IPS DF 6.9 (cell line): ENCODE data around the gene PIWIL4.

Experiments
- DNase-seq: peaks from one replicate; pipeline ENCODE4 v3.0.0-alpha.2; 2013; ENCODE audit warnings: low read depth, low spot score
- H3K27ac ChIP-seq: one replicate; pipeline ENCODE4 v1.5.1; 2013; ENCODE audit warnings: low read length, control low read depth
- H3K27me3 ChIP-seq: 2 replicates; pipeline ENCODE4 v1.6.1; 2013; ENCODE audit warnings: mild to moderate bottlenecking, low read length; ENCODE audit not compliant: control insufficient read depth, insufficient read depth
- H3K36me3 ChIP-seq: 2 replicates; pipeline ENCODE4 v1.6.1; 2013; ENCODE audit warnings: low read length; ENCODE audit not compliant: control insufficient read depth, insufficient read depth
- H3K4me1 ChIP-seq: 2 replicates; pipeline ENCODE4 v1.6.1; 2013; ENCODE audit warnings: low read length; ENCODE audit not compliant: control insufficient read depth, insufficient read depth
- H3K4me3 ChIP-seq: 2 replicates; pipeline ENCODE4 v1.5.1; 2013; ENCODE audit warnings: mild to moderate bottlenecking, low read length
- H3K9me3 ChIP-seq: 2 replicates; pipeline ENCODE4 v1.6.1; 2013; ENCODE audit warnings: low read length, inconsistent platforms; ENCODE audit not compliant: control insufficient read depth, insufficient read depth
- WGBS: extraction: QIAGEN DNeasy Blood & Tissue Kit; methylation state at CpG from one replicate; pipeline ENCODE4 v1.1.7; 2013; ENCODE audit warnings: mixed read lengths, missing lambda C conversion rate; ENCODE audit not compliant: insufficient read length, insufficient coverage; 5-methylcytosine and 5-hydroxymethylcytosine counted together

Gene PIWIL4

DNA sequence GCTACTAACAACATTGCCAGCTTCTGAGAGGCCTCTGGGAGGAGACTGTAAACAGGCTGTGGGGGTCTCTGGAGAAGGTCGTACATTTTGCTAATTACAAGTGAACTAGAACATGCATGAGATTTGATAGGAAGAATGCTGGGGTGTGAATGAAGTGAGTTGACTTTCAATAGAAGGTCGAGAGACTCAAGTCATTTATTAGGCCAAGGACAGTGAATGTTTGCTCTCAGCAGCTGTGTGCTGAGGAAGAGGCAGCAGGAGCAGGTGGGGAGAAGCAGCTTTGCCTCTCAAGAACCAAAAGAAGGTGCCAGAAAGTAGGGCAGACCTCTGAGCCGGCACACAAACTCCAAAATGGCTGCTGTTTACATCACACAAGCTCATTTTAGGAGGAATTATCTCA is 91.7 kb downstream of the PIWIL4 start:
- no peaks in the 10 kb centered on the region for H3K27me3 ChIP-seq
- WGBS: no CpG with 5 or more reads among the region's 3 CpGs
- H3K4me1 ChIP-seq: peaks cover 6% of the 10 kb centered on the region; the same call in 1 of the 2 replicates
- no peaks in the 10 kb centered on the region for H3K9me3 ChIP-seq
- DNase-seq: no peak
- H3K36me3 ChIP-seq: peaks cover 5% of the 10 kb centered on the region; the same call in 1 of the 2 replicates
- H3K27ac ChIP-seq: no peak overlapping the region
- no peak overlapping the region for H3K4me3 ChIP-seq

DNA sequence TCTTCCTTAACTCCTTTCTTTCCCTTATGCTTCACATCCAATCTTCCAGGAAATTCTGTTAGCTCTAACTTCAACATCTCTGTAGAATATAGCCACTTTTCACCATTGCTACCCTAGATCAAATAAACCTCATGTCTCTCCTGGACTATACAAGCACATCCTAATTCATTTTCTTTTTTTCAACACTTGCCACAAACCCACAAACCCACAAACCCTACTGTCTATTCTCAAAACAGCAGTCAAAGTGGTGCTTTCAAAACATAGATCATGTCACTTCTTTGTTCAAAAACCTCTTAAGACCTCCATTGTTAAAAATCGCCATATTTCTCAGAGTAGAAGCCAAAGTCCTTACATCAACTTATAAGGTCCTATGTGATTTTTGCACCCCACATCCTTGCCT is 94.3 kb downstream of the PIWIL4 start:
- no peak overlapping the region for H3K4me3 ChIP-seq
- peaks cover 5% of the 10 kb centered on the region; the same call in 1 of the 2 replicates for H3K36me3 ChIP-seq
- no peaks in the 10 kb centered on the region for H3K27me3 ChIP-seq
- H3K27ac ChIP-seq: no peak overlapping the region
- H3K4me1 ChIP-seq: peaks cover 6% of the 10 kb centered on the region
- DNase-seq: no peak
- no CpG with 5 or more reads among the region's 1 CpG for WGBS
- H3K9me3 ChIP-seq: no peaks in the 10 kb centered on the region

DNA sequence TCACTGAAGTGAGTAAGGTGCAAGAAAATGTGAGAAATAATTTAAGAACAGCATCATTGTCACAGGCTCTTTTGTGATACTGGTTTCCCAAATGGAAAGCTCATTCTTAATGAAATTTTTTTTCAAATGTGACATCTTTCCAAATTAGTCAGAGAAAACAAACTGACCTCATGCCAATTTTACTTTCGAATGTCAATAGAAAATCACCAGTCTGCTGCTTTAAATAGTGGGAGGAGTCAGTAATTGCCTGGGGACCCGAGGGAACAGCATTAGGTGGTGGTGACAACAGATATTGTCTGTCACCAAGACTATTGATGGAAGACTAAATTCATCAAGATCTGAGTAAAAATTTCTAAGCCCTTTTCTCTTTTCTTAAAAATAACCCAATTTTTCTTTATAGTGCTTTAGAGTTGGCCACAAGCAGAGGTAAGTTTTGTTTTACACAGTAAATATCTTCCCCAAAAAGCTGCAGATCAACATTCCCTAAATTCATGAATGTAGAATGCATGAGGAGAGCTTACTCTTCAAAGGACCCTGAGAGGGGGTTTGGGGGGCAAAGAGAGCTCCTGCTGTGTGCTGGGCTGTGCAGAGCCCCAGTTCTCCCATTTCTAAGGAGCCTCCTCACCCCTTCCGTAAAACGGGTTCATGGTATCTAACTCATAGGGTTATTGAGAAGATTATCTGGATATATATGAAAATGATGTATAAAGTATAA is 95.1 kb downstream of the PIWIL4 start:
- DNase-seq: no peak
- H3K36me3 ChIP-seq: peaks cover 4% of the 10 kb centered on the region; the same call in 1 of the 2 replicates
- no peak overlapping the region for H3K27ac ChIP-seq
- H3K27me3 ChIP-seq: no peaks in the 10 kb centered on the region
- peaks cover 3% of the 10 kb centered on the region for H3K4me1 ChIP-seq
- no peak overlapping the region for H3K4me3 ChIP-seq
- no CpG with 5 or more reads among the region's 4 CpGs for WGBS
- no peaks in the 10 kb centered on the region for H3K9me3 ChIP-seq

DNA sequence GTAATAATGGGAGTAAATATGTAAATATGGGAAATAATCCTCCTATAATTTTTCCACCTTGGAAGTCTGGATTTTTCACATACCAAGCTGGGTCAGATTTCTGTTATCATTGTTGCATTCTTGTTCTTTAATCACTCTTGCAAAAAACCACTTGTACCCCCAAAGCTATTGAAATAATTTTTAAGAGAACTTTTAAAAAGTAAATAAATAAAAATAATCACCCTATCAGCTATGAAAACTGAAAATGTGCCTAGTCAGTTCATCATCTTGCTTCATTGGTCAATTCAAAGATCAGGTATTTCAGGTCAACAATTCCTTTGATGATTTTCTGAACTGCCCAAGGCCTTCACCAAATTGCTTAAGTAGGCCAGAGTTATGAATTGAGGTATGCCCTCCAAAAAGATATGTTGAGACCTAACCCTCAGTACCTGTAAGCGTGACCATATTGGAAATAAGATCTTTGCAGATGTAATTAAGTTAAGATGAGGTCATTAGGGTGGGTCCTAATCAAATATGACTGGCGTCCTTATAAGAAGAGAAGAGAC is 95.8 kb downstream of the PIWIL4 start:
- Histone ChIP-seq H3K27me3 (no peaks in the 10 kb centered on the region), H3K4me1 (no peaks in the 10 kb centered on the region; the same call in 1 of the 2 replicates), H3K4me3 (no peak overlapping the region), H3K9me3 (no peaks in the 10 kb centered on the region), H3K27ac (no peak overlapping the region), H3K36me3 (no peaks in the 10 kb centered on the region; the same call in 1 of the 2 replicates)
- no peak for DNase-seq
- WGBS: no CpG with 5 or more reads among the region's 2 CpGs

DNA sequence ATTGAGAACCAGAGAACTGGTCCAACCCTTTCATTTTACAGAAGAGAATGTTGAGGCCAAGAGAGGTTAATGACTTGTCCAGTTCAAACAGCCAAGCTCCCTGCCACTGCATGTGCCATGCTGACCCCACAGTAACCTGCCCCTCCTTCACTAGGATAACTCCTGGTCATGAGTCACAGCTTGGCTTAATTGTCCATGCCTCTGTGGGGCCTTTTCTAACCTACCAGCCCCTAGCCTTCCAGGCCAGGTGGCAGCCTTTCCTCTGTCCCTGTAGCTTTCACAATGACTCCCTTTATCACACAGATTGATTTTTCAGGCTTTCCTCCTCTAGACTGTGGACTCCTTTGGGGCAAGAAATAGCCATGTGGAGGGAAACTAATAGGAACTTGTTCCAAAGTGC is 97.2 kb downstream of the PIWIL4 start:
- no peak overlapping the region for H3K4me3 ChIP-seq
- DNase-seq: no peak

DNA sequence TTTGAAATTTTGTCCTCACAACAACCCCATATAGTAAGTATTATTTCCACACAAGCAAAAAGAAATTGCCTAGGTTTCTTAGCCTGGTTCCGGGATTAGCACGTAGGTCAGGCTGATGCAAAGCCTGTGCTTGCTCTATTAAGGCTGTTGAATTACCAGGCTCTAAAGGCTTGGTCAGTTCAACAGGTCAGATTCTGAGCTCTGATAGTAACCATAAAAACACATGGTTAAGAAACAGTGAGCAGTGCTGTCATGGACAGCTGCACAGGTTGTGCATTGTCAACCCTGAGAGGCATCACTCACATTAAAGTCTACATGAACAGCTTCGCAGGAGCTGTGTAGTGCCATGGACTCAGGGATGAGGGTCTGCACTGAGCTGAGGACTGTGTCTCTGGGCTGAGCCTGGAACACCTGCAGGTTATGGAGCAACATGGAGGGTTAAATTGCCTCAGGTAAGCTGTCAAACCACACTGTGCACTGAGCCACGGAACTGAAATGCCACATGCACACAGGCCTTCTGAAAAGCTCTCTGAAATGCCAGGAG is 98.0 kb downstream of the PIWIL4 start:
- Histone ChIP-seq H3K36me3 (no peaks in the 10 kb centered on the region; the same call in 1 of the 2 replicates), H3K27me3 (no peaks in the 10 kb centered on the region), H3K4me3 (no peak overlapping the region), H3K9me3 (no peaks in the 10 kb centered on the region), H3K4me1 (no peaks in the 10 kb centered on the region; the same call in 1 of the 2 replicates), H3K27ac (no peak overlapping the region)
- WGBS: no CpG with 5 or more reads among the region's 4 CpGs
- DNase-seq: no peak

More for the DNA sequence above, 97.2 kb downstream of the PIWIL4 start:
- Histone ChIP-seq H3K27me3 (no peaks in the 10 kb centered on the region), H3K27ac (no peak overlapping the region), H3K9me3 (no peaks in the 10 kb centered on the region), H3K4me1 (no peaks in the 10 kb centered on the region; the same call in 1 of the 2 replicates), H3K36me3 (no peaks in the 10 kb centered on the region; the same call in 1 of the 2 replicates)

DNA sequence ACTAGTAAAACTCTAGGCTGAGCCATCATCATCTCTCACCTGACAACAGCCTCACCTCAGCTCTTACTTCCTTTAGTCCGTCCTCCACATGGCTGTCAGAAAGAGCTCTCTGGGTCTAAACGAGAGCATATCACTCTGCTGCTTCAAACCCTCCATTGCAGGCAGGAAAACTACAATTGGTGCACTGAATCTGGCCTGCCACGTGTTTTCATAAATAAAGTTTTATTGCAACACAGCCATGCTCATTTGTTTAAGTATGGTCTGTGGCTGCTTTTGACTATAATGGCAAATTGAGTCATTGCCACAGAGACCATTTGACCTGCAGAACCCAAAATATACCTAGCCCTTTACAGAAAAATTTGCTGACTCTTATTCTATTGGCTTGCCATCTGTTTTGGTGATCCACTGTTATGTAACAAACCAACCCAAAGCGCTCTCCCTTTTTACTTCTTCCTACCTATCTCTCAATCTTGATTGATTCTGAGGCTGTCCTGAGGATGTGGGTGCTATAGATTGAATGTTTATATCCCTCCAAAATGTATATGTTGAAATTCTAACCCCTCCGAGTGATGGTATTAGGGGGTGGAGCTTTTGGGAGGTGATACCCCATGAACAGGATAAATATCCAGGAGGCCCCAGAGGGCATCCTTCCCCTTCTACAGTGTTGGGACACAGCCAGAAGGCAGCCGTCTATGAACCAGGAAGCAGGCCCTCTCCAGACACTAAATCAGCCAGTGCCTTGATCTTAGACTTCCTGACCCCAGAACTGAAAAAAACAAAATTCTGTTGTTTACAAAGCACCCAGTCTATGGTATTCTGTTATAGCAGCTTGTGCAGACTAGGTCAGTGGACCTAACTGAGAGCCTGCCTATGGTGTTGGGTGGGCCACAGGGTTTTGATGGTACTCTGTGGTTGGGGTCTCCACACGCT is 99.9 kb downstream of the PIWIL4 start:
- DNase-seq: no peak
- no CpG with 5 or more reads among the region's 7 CpGs for WGBS

DNA sequence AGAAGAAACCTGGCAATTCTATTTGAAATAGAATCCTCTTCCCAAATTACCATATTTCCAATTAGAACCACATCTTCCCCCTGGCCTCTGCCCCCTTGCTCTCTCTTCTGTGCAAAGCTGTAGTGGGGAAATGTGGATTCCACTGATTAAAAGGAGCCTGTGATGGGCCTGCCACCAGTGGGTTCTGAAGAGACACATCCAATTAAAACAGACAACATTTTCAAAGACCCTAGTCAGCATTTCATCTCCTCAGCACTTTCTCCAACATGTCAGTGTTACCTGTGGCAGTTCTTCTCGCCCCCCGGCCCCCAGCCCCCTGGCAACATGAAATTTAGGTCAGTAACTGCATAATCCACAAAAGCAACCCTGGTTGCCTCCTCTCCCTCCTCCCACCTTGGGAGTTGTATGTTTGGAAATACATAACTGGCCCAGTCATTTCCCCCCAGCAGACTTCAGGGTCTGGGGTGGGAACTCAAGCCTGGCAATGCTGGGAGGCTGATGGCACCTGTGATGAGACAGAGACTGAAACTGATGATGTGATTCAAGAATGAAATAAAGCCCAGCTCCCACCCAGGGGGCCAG is 101.1 kb downstream of the PIWIL4 start:
- no peak overlapping the region for H3K4me3 ChIP-seq
- no peaks in the 10 kb centered on the region for H3K27me3 ChIP-seq
- H3K27ac ChIP-seq: no peak overlapping the region
- WGBS: no CpG with 5 or more reads among the region's 2 CpGs
- H3K4me1 ChIP-seq: no peaks in the 10 kb centered on the region; the same call in 1 of the 2 replicates
- H3K36me3 ChIP-seq: peaks cover 9% of the 10 kb centered on the region; the same call in 1 of the 2 replicates
- DNase-seq: no peak
- H3K9me3 ChIP-seq: no peaks in the 10 kb centered on the region

More for the DNA sequence above, 99.9 kb downstream of the PIWIL4 start:
- H3K4me3 ChIP-seq: no peak overlapping the region
- H3K4me1 ChIP-seq: no peaks in the 10 kb centered on the region; the same call in 1 of the 2 replicates
- H3K27me3 ChIP-seq: no peaks in the 10 kb centered on the region
- H3K9me3 ChIP-seq: no peaks in the 10 kb centered on the region
- H3K27ac ChIP-seq: no peak overlapping the region
- peaks cover 6% of the 10 kb centered on the region for H3K36me3 ChIP-seq

DNA sequence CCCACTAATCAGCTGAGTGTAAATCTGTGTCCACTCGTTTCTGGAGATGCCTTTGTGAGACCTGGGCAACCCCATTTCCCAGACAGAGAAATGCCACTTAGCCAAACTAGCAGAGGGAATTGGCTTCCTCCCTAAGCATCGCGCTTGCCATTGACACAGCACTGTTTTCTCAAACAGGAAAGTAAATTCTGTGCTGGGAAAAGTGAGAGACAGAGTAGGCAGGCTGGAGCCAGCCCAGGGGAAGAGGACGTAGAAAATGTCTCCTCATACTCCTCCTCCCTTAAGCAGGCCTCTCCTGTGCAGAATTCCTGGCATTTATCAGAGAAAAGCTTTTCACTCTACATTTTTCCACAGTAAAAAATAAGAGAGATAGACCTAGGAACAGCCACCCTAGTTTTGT is 101.9 kb downstream of the PIWIL4 start:
- no peak for DNase-seq
- Histone ChIP-seq H3K27ac (no peak overlapping the region), H3K4me3 (no peak overlapping the region), H3K36me3 (peaks cover 9% of the 10 kb centered on the region; the same call in 1 of the 2 replicates), H3K4me1 (no peaks in the 10 kb centered on the region; the same call in 1 of the 2 replicates), H3K27me3 (no peaks in the 10 kb centered on the region), H3K9me3 (no peaks in the 10 kb centered on the region)
- no CpG with 5 or more reads among the region's 4 CpGs for WGBS
